ENCODE data around the gene PTPRK. TPM values are rescaled to one million over a fixed set of nuclear protein-coding genes. Genes with fewer than 3 reads are reported as not detected.
A peak's percentile ranks its signal among the peaks of the same experiment; 100 is the strongest.

Gene PTPRK
- total RNA-seq, 4 donors from 2014 or later, result 7.3 to 22.9 (median 13.0) TPM

- in situ Hi-C loops (cut with MboI; ENCODE audit: low sequenced_read_pairs in 4 of 4) (no loop called here), intact Hi-C loops (cut with DNase I; ENCODE audit: low total_unique reads) (no loop called here)
- no peak for DNase-seq
- TF ChIP-seq CTCF (IDR thresholded peaks at IDR 0.05 in 4 of 5, conservative IDR thresholded peaks at IDR 0.05 in 1 of 5) (no peak), POLR2A (IDR thresholded peaks at IDR 0.05) (no peak)
- no peak for ATAC-seq
- Histone ChIP-seq H3K4me1 (no peaks in the 10 kb centered on the region), H3K9me3 (no peaks in the 10 kb centered on the region), H3K27ac (no peak overlapping the region), H3K4me3 (no peak overlapping the region), H3K27me3 (no peaks in the 10 kb centered on the region), H3K36me3 (no peaks in the 10 kb centered on the region)
Observed at GRCh38 chr6:128121190-128121589, 399.2 kb downstream of the PTPRK start.

GRCh38 chr6:128118401-128118800 is 402.0 kb downstream of the PTPRK start:
- Histone ChIP-seq H3K36me3 (no peaks in the 10 kb centered on the region), H3K4me1 (no peaks in the 10 kb centered on the region), H3K27ac (no peak overlapping the region), H3K9me3 (no peaks in the 10 kb centered on the region), H3K4me3 (no peak overlapping the region), H3K27me3 (no peaks in the 10 kb centered on the region)
- no peak for TF ChIP-seq CTCF (IDR thresholded peaks at IDR 0.05 in 4 of 5, conservative IDR thresholded peaks at IDR 0.05 in 1 of 5)
- no peak for TF ChIP-seq POLR2A (IDR thresholded peaks at IDR 0.05)
- intact Hi-C loops (cut with DNase I; ENCODE audit: low total_unique reads) (no loop called here), in situ Hi-C loops (cut with MboI; ENCODE audit: low sequenced_read_pairs in 4 of 4) (no loop called here)
- ATAC-seq, result no peak
- no peak for DNase-seq

- ATAC-seq (no peak), DNase-seq (no peak)
- H3K4me3 ChIP-seq, result no peak overlapping the region
- H3K27ac ChIP-seq, result no peak overlapping the region
- intact Hi-C loops (cut with DNase I; ENCODE audit: low total_unique reads), result no loop called here
- H3K4me1 ChIP-seq, result peaks cover 0 to 2% of the 10 kb centered on the region in 2 donors
- H3K9me3 ChIP-seq, result no peaks in the 10 kb centered on the region
- no peaks in the 10 kb centered on the region for H3K27me3 ChIP-seq
- no peak for TF ChIP-seq CTCF (IDR thresholded peaks at IDR 0.05 in 4 of 5, conservative IDR thresholded peaks at IDR 0.05 in 1 of 5)
- TF ChIP-seq POLR2A (IDR thresholded peaks at IDR 0.05), result no peak
- in situ Hi-C loops (cut with MboI; ENCODE audit: low sequenced_read_pairs in 4 of 4), result no loop called here
- no peaks in the 10 kb centered on the region for H3K36me3 ChIP-seq
Observed at GRCh38 chr6:128117916-128118315, 402.5 kb downstream of the PTPRK start.

- no peaks in the 10 kb centered on the region for H3K9me3 ChIP-seq
- no peaks in the 10 kb centered on the region for H3K36me3 ChIP-seq
- no peaks in the 10 kb centered on the region for H3K27me3 ChIP-seq
- DNase-seq (no peak), ATAC-seq (no peak)
- H3K4me1 ChIP-seq, result peaks cover 16 to 23% of the 10 kb centered on the region in 2 donors
- intact Hi-C loops (cut with DNase I; ENCODE audit: low total_unique reads) (no loop called here), in situ Hi-C loops (cut with MboI; ENCODE audit: low sequenced_read_pairs in 4 of 4) (no loop called here)
- no peak overlapping the region for H3K27ac ChIP-seq
- H3K4me3 ChIP-seq, result no peak overlapping the region
- no peak for TF ChIP-seq CTCF (IDR thresholded peaks at IDR 0.05 in 4 of 5, conservative IDR thresholded peaks at IDR 0.05 in 1 of 5)
- no peak for TF ChIP-seq POLR2A (IDR thresholded peaks at IDR 0.05)
Observed at GRCh38 chr6:128114164-128114563, 406.2 kb downstream of the PTPRK start.

GRCh38 chr6:128112494-128112893 is 407.9 kb downstream of the PTPRK start:
- Histone ChIP-seq H3K9me3 (no peaks in the 10 kb centered on the region), H3K4me3 (peak overlapping the region; percentile 37 to 53 (median 44)), H3K27ac (peak overlapping the region; percentile 51 to 72 (median 64)), H3K36me3 (no peaks in the 10 kb centered on the region), H3K4me1 (peaks cover 16 to 23% of the 10 kb centered on the region in 2 donors), H3K27me3 (no peaks in the 10 kb centered on the region)
- TF ChIP-seq POLR2A (IDR thresholded peaks at IDR 0.05), result no peak
- no peak for TF ChIP-seq CTCF (IDR thresholded peaks at IDR 0.05 in 4 of 5, conservative IDR thresholded peaks at IDR 0.05 in 1 of 5)
- in situ Hi-C loops (cut with MboI; ENCODE audit: low sequenced_read_pairs in 4 of 4), result no loop called here
- intact Hi-C loops (cut with DNase I; ENCODE audit: low total_unique reads), result no loop called here
- DNase-seq (no peak), ATAC-seq (peak; percentile 55 to 84)
